Prostate gland (tissue), 2 donors: ENCODE data around the gene CDK19. TPM values are rescaled to one million over a fixed set of nuclear protein-coding genes. Genes with fewer than 3 reads are reported as not detected.

ENCODE experiments used
- DNase-seq: peaks from one replicate; pipeline ENCODE4 v3.0.0-alpha.2; 2019; ENCODE audit warnings: low spot score
- H3K27ac ChIP-seq, 2 donors: fragments of 200-600 bp; sonication (generic); 2 replicates each; pipeline ENCODE4 v1.5.1; 2017 to 2019
- H3K27me3 ChIP-seq: fragments of 200-600 bp; sonication (generic); replicated peaks from 2 replicates; pipeline ENCODE4 v1.5.1; 2019; ENCODE audit not compliant: insufficient read depth
- H3K36me3 ChIP-seq, 2 donors: fragments of 200-600 bp; sonication (generic); 1 replicate in 1 of 2; 2 replicates in 1 of 2; pipeline versions ENCODE4 v1.5.1 to v1.8.1; 2017 to 2019
- H3K4me1 ChIP-seq: fragments of 200-600 bp; sonication (generic); replicated peaks from 2 replicates; pipeline ENCODE4 v1.5.1; 2019
- H3K4me3 ChIP-seq, 2 donors: fragments of 200-600 bp; sonication (generic); 2 replicates each; pipeline ENCODE4 v1.5.1; 2017 to 2019
- H3K9me3 ChIP-seq: fragments of 200-600 bp; sonication (generic); 2 replicates; pipeline ENCODE4 v1.5.1; 2017
- POLR2A ChIP-seq: fragments of 450-650 bp; IDR thresholded peaks from one replicate; pipeline ENCODE4 v1.6.1; 2016; ENCODE audit warnings: antibody characterized with exemption, mild to moderate bottlenecking
- POLR2AphosphoS5 ChIP-seq: sonication (generic); formaldehyde crosslinking; IDR thresholded peaks from one replicate; pipeline ENCODE4 v1.6.1; 2017; ENCODE audit warnings: antibody characterized with exemption
- WGBS: methylation state at CpG from one replicate; pipeline ENCODE4 v1.1.5; 2018; 5-methylcytosine and 5-hydroxymethylcytosine counted together
- intact Hi-C: fragments of 100-400 bp; cut with DNase I; formaldehyde crosslinking; loops from one replicate; pipeline ENCODE4 v1.14.2; 2022
- total RNA-seq, 2 donors: library from RNA; depleted of rRNA; stranded (reverse); fragments of >200 nt; gene quantifications; one replicate each; pipeline ENCODE4 v1.1.0, GENCODE V29; 2016
- TF ChIP-seq, protein P1 (sequence below), 4 experiments: fragments of 200-600 bp in 2 of 4; fragments of 450-650 bp in 2 of 4; sonication (generic) in 2 of 4; IDR thresholded peaks; 1 replicate in 3 of 4; 2 replicates in 1 of 4; pipeline ENCODE4 v1.5.1; 2016 to 2019; ENCODE audit warnings: antibody characterized with exemption in 4 of 4, mild to moderate bottlenecking in 2 of 4, moderate library complexity in 2 of 4

CDK19 gene
- total RNA-seq, 2 donors from 2014 or later: 41.4 to 70.2 TPM

DNA sequence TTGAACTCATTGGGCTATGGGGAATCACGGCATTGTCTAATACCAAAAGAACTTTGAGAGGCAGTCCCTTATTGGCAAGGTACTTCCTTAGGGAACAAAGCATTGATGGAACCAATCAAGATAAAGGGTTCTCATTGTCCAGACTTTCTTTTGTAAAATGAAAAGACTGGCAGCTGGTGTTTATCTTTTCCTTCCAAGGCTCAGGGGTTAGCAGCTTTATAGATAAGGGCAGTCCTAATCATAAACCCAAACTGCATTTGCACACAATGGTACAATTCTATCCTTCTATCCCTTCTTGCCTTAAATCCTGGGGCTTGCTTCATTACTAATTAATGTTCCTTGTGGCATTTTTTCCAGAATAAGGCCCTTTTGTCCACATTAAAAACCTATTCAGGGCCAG lies 28.6 kb downstream of the CDK19 start:
- WGBS: 91% methylated on average over 1 of the region's 1 CpG
- TF ChIP-seq, protein P1, sequence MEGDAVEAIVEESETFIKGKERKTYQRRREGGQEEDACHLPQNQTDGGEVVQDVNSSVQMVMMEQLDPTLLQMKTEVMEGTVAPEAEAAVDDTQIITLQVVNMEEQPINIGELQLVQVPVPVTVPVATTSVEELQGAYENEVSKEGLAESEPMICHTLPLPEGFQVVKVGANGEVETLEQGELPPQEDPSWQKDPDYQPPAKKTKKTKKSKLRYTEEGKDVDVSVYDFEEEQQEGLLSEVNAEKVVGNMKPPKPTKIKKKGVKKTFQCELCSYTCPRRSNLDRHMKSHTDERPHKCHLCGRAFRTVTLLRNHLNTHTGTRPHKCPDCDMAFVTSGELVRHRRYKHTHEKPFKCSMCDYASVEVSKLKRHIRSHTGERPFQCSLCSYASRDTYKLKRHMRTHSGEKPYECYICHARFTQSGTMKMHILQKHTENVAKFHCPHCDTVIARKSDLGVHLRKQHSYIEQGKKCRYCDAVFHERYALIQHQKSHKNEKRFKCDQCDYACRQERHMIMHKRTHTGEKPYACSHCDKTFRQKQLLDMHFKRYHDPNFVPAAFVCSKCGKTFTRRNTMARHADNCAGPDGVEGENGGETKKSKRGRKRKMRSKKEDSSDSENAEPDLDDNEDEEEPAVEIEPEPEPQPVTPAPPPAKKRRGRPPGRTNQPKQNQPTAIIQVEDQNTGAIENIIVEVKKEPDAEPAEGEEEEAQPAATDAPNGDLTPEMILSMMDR (IDR thresholded peaks at IDR 0.05): no peak
- TF ChIP-seq POLR2A (no peak), POLR2AphosphoS5 (no peak)

DNA sequence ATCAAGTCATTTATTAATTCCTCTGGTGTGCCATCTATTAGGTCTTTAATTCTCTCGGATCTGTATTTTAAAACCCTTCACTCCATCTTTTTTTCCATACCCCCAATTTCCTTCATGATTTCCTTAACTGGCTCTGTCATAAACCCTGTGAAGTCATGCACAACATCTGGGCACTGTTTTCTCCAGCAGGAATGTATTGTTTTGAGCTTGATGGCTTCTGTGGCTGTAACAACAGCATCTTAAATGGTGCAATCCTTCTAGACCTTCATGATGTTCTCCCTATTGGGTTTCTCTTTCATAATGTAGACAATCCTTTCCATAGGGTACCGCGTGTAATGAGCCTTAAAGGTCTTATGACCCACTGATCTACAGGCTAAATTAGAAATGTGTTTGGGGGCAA lies 29.0 kb downstream of the CDK19 start:
- no peaks in the 10 kb centered on the region for H3K27me3 ChIP-seq
- no peak overlapping the region for H3K27ac ChIP-seq
- WGBS: 95% methylated on average over 3 of the region's 3 CpGs
- H3K36me3 ChIP-seq: no peaks in the 10 kb centered on the region
- DNase-seq: no peak
- peaks cover 4% of the 10 kb centered on the region for H3K4me1 ChIP-seq
- H3K4me3 ChIP-seq: no peak overlapping the region
- TF ChIP-seq POLR2A: no peak
- TF ChIP-seq, protein P1 (IDR thresholded peaks at IDR 0.05): no peak
- TF ChIP-seq POLR2AphosphoS5: no peak
- H3K9me3 ChIP-seq: no peaks in the 10 kb centered on the region
- intact Hi-C loops: no loop called here

More for the DNA sequence above, 28.6 kb downstream of the CDK19 start:
- Histone ChIP-seq H3K4me1 (peaks cover 4% of the 10 kb centered on the region), H3K27me3 (no peaks in the 10 kb centered on the region), H3K27ac (no peak overlapping the region), H3K4me3 (no peak overlapping the region), H3K9me3 (no peaks in the 10 kb centered on the region), H3K36me3 (no peaks in the 10 kb centered on the region)
- intact Hi-C loops: no loop called here
- no peak for DNase-seq

DNA sequence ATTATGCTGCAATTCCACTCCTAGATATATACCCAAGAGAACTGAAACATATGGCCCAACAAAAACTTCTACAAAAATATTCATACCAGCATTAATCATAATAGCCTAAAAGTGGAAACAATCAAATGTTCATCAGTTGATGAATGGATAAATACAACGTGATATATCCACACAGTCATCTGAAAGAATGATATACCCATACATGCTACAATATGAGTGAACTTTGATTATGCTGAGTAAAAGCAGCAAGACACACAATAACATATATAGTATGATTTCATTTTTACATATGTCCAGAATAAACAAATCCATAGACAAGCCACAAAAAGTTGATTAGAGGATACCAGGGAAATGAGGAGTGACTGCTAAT lies 30.7 kb downstream of the CDK19 start:
- 89% methylated on average over 1 of the region's 1 CpG for WGBS
- intact Hi-C loops: no loop called here
- TF ChIP-seq, protein P1 (IDR thresholded peaks at IDR 0.05): no peak
- TF ChIP-seq POLR2AphosphoS5: no peak
- TF ChIP-seq POLR2A: no peak

DNA sequence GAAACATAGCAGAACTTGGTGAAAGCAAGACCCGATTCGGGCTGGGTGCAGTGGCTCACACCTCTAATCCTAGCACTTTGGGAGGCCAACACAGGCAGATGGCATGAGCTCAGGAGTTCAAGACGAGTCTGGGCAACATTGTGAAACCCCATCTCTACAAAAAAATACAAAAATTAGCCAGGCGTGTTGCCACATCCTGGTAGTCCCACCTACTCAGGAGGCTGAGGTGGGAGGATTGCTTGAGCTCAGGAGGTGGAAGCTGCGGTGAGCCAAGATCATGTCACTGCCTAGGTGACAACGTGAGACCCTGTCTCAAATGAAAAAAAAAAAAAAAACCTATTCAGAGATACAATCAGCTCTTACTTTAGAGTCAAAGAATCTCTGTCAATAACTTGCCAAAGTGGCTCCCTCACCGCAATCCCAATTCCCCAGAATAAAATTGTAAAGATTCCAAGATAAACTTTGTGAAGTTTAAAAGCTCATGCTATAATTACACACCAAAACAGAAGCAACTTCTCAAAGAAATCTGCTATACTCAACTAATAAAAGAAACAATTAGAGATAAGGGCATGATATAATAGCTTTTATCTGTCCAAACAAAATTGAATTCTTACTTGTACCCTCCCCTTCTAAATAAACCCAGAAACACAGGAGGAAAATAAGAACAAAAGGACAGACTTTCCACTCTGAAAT lies 33.6 kb downstream of the CDK19 start:
- no peak overlapping the region for H3K27ac ChIP-seq
- no peak for DNase-seq
- H3K4me3 ChIP-seq: no peak overlapping the region
- WGBS: 42% methylated on average over 7 of the region's 7 CpGs
- TF ChIP-seq POLR2AphosphoS5 (no peak), POLR2A (no peak)
- TF ChIP-seq, protein P1 (IDR thresholded peaks at IDR 0.05): no peak
- no peaks in the 10 kb centered on the region for H3K27me3 ChIP-seq
- no peaks in the 10 kb centered on the region for H3K9me3 ChIP-seq
- peaks cover 4% of the 10 kb centered on the region for H3K4me1 ChIP-seq
- intact Hi-C loops: no loop called here
- H3K36me3 ChIP-seq: no peaks in the 10 kb centered on the region

More for the DNA sequence above, 30.7 kb downstream of the CDK19 start:
- no peak for DNase-seq
- Histone ChIP-seq H3K27ac (no peak overlapping the region), H3K9me3 (no peaks in the 10 kb centered on the region), H3K36me3 (no peaks in the 10 kb centered on the region), H3K4me3 (no peak overlapping the region), H3K4me1 (peaks cover 4% of the 10 kb centered on the region), H3K27me3 (no peaks in the 10 kb centered on the region)

DNA sequence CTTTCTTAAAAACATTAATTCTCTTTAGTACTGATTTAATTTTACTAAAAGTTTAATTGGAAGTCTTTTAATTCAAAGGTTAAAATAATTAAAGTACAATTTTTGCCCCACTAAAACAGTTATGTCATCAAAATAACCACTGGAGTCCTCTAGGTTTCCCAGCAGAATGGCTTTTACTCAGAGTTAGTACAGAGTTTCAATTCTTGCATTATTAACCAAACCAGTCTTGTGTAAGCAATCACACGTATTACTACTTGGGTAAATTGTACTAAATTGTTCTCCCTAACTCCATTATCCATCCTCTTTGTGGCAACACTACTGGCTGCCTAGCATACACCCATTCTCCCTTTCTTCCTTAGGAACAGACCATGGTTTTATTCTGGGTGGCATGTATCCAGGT lies 36.9 kb downstream of the CDK19 start:
- no peak overlapping the region for H3K27ac ChIP-seq
- TF ChIP-seq POLR2A: no peak
- no peak for TF ChIP-seq POLR2AphosphoS5
- no peaks in the 10 kb centered on the region for H3K9me3 ChIP-seq
- DNase-seq: no peak
- no peak overlapping the region for H3K4me3 ChIP-seq
- intact Hi-C loops: no loop called here
- WGBS: 93% methylated on average over 1 of the region's 1 CpG
- H3K36me3 ChIP-seq: no peaks in the 10 kb centered on the region
- H3K4me1 ChIP-seq: peaks cover 4% of the 10 kb centered on the region
- H3K27me3 ChIP-seq: no peaks in the 10 kb centered on the region
